ENCODE measurements around the gene MMP8.

MMP8 gene

GRCh38 chr11:102708654-102709053 is 16.1 kb downstream of the MMP8 start:
- ChIA-PET CTCF (interaction anchor here (0.6 kb wide), 1 partner anchor 414 kb away, joined by 5 read pairs; no protein-coding TSS in a partner anchor), POLR2A (no interaction called here)
- no peaks in the 10 kb centered on the region for H3K9me3 ChIP-seq (ENCODE audit: control insufficient read depth, insufficient read depth, low read depth, low read length)
- TF ChIP-seq WT1 (tag by site-specific recombination; IDR thresholded peaks at IDR 0.05) (no peak), ZNF664 (tag by site-specific recombination; IDR thresholded peaks at IDR 0.05) (no peak), ZNF580 (tag by site-specific recombination; IDR thresholded peaks at IDR 0.05) (no peak), ZNF350 (tag by site-specific recombination; IDR thresholded peaks at IDR 0.05) (no peak), ZNF423 (tag by site-specific recombination; IDR thresholded peaks at IDR 0.05) (no peak), ZSCAN30 (tag by site-specific recombination; IDR thresholded peaks at IDR 0.05) (no peak)
- H3K27ac ChIP-seq (ENCODE audit: extremely low read depth, low read depth, low read length), result no peak overlapping the region
- H3K4me1 ChIP-seq (ENCODE audit: control insufficient read depth, insufficient read depth, low read length), result no peaks in the 10 kb centered on the region
- no peaks in the 10 kb centered on the region for H3K36me3 ChIP-seq (ENCODE audit: control insufficient read depth in 2 of 2, insufficient read depth in 1 of 2, low read length in 2 of 2)
- H3K4me3 ChIP-seq (ENCODE audit: low read depth, low read length), result no peak overlapping the region

DNA sequence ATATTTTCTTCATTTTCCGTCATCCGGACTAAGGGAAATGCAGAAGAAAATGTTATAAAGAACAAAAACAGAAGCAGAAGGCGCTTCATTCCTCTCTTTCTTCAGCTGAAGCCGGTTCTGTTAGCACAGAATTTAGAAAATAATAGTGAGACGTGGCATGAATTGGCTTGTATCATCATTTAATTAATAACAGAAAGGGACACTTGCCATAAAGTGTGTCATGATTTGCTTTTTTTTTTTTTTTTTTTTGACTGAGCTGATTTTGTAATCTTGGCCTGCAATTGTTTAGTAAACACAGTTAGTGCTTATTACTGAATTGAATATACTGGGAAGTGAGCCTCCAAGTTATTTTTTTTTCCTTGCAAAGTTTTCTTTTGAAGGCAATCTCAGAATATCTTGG is 19.1 kb downstream of the MMP8 start, which contains the start of gene MMP27:
Gene MMP27 (minus strand): TSS at position 144 of the 400 bp plus-strand sequence. CDS start 55 bp downstream, at position 89.
- ChIA-PET POLR2A (no interaction called here), CTCF (no interaction called here)
- TF ChIP-seq ZNF561 (tag by site-specific recombination; IDR thresholded peaks at IDR 0.05; ENCODE audit: borderline replicate concordance), result no peak
- TF ChIP-seq ZBTB1 (tag by site-specific recombination; IDR thresholded peaks at IDR 0.05), result no peak
- TF ChIP-seq REPIN1 (tag by site-specific recombination; IDR thresholded peaks at IDR 0.05; ENCODE audit: low read depth), result no peak
- TF ChIP-seq ZEB2 (tag by site-specific recombination; IDR thresholded peaks at IDR 0.05), result no peak
- no peak for TF ChIP-seq ZFP41 (tag by site-specific recombination; IDR thresholded peaks at IDR 0.05; ENCODE audit: borderline replicate concordance)
- no peak for TF ChIP-seq SP7 (tag by site-specific recombination; IDR thresholded peaks at IDR 0.05)
- TF ChIP-seq ZNF777 (tag by site-specific recombination; IDR thresholded peaks at IDR 0.05; ENCODE audit: borderline replicate concordance), result no peak
- no peak for TF ChIP-seq ZBTB48 (tag by site-specific recombination; IDR thresholded peaks at IDR 0.05)
- TF ChIP-seq ZFP37 (tag by site-specific recombination; IDR thresholded peaks at IDR 0.05), result no peak
- no peak for TF ChIP-seq HIC1 (tag by site-specific recombination; IDR thresholded peaks at IDR 0.05)
- TF ChIP-seq ZBTB17 (tag by site-specific recombination; IDR thresholded peaks at IDR 0.05), result no peak
- TF ChIP-seq OVOL3 (tag by site-specific recombination; IDR thresholded peaks at IDR 0.05), result no peak
- TF ChIP-seq, protein P1, sequence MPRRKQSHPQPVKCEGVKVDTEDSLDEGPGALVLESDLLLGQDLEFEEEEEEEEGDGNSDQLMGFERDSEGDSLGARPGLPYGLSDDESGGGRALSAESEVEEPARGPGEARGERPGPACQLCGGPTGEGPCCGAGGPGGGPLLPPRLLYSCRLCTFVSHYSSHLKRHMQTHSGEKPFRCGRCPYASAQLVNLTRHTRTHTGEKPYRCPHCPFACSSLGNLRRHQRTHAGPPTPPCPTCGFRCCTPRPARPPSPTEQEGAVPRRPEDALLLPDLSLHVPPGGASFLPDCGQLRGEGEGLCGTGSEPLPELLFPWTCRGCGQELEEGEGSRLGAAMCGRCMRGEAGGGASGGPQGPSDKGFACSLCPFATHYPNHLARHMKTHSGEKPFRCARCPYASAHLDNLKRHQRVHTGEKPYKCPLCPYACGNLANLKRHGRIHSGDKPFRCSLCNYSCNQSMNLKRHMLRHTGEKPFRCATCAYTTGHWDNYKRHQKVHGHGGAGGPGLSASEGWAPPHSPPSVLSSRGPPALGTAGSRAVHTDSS (tag by site-specific recombination; IDR thresholded peaks at IDR 0.05), result no peak
- TF ChIP-seq, protein P2, sequence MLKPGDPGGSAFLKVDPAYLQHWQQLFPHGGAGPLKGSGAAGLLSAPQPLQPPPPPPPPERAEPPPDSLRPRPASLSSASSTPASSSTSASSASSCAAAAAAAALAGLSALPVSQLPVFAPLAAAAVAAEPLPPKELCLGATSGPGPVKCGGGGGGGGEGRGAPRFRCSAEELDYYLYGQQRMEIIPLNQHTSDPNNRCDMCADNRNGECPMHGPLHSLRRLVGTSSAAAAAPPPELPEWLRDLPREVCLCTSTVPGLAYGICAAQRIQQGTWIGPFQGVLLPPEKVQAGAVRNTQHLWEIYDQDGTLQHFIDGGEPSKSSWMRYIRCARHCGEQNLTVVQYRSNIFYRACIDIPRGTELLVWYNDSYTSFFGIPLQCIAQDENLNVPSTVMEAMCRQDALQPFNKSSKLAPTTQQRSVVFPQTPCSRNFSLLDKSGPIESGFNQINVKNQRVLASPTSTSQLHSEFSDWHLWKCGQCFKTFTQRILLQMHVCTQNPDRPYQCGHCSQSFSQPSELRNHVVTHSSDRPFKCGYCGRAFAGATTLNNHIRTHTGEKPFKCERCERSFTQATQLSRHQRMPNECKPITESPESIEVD (tag by site-specific recombination; IDR thresholded peaks at IDR 0.05), result no peak
- TF ChIP-seq SP3 (tag by site-specific recombination; IDR thresholded peaks at IDR 0.05), result no peak
- TF ChIP-seq ZNF514 (tag by site-specific recombination; IDR thresholded peaks at IDR 0.05), result no peak

More for the DNA sequence above, 19.1 kb downstream of the MMP8 start, which contains the start of gene MMP27:
- no peak within 1 kb of the TSS for H3K4me3 ChIP-seq (ENCODE audit: low read depth, low read length)
- no peaks in the 10 kb centered on the region for H3K36me3 ChIP-seq (ENCODE audit: control insufficient read depth in 2 of 2, insufficient read depth in 1 of 2, low read length in 2 of 2)
- H3K27ac ChIP-seq (ENCODE audit: extremely low read depth, low read depth, low read length), result no peak within 1 kb of the TSS
- no peaks in the 10 kb centered on the region for H3K9me3 ChIP-seq (ENCODE audit: control insufficient read depth, insufficient read depth, low read depth, low read length)
- H3K4me1 ChIP-seq (ENCODE audit: control insufficient read depth, insufficient read depth, low read length), result no peaks in the 10 kb centered on the region

All from HEK293 (cell line).